ENCODE results near the gene CDC42BPA. TPM values are rescaled to one million over a fixed set of nuclear protein-coding genes. Genes with fewer than 3 reads are reported as not detected.

The CDC42BPA gene
- total RNA-seq, 1 donor from 2014 or later = 42.7 TPM

DNA sequence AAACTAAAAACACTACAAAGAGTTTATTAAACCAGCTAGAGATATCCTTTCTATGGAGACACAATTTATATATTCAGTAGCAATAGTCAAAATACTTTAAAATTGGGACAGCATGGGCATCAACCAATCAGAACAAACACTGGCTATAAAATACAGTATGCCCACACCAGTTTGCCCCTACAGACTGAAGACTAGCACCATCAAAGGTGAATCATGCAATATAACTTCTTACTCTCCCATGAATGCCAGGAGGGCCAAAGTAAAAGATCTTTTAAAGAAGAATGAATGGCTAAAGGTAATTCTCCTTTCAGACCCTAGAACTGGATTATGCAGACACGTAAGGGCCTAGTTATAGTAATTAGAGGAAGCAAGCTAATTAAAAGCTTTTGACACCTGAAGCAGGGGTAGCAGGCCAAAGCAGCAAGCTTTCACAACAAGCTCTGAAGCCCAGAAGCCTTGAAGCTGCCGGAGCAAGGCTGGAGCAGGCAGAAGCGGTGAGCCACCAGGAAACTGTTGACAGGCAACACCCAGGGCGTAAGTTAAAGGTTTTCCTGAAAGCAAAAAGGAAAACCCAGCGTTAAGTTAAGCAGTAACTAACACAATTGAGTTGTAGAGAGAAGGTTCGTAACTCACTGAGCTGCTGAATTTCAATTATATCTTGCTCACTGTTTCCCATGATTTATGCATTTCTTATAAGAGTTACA is 99.3 kb downstream of the CDC42BPA start:
- H3K27ac ChIP-seq = no peak overlapping the region
- intact Hi-C loops (cut with DNase I) = no loop called here
- no peaks in the 10 kb centered on the region for H3K9me3 ChIP-seq
- H3K4me1 ChIP-seq = no peaks in the 10 kb centered on the region
- no peaks in the 10 kb centered on the region for H3K36me3 ChIP-seq
- no peak for DNase-seq (ENCODE audit: extremely low spot score in 2 of 2)
- H3K27me3 ChIP-seq = no peaks in the 10 kb centered on the region
- no peak overlapping the region for H3K4me3 ChIP-seq
- TF ChIP-seq, protein P1, sequence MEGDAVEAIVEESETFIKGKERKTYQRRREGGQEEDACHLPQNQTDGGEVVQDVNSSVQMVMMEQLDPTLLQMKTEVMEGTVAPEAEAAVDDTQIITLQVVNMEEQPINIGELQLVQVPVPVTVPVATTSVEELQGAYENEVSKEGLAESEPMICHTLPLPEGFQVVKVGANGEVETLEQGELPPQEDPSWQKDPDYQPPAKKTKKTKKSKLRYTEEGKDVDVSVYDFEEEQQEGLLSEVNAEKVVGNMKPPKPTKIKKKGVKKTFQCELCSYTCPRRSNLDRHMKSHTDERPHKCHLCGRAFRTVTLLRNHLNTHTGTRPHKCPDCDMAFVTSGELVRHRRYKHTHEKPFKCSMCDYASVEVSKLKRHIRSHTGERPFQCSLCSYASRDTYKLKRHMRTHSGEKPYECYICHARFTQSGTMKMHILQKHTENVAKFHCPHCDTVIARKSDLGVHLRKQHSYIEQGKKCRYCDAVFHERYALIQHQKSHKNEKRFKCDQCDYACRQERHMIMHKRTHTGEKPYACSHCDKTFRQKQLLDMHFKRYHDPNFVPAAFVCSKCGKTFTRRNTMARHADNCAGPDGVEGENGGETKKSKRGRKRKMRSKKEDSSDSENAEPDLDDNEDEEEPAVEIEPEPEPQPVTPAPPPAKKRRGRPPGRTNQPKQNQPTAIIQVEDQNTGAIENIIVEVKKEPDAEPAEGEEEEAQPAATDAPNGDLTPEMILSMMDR (IDR thresholded peaks at IDR 0.05) = no peak
- no peak for TF ChIP-seq POLR2AphosphoS5 (IDR thresholded peaks at IDR 0.05; ENCODE audit: insufficient read depth in 1 of 2, low read depth in 1 of 2)
- no peak for TF ChIP-seq POLR2A (IDR thresholded peaks at IDR 0.05)

DNA sequence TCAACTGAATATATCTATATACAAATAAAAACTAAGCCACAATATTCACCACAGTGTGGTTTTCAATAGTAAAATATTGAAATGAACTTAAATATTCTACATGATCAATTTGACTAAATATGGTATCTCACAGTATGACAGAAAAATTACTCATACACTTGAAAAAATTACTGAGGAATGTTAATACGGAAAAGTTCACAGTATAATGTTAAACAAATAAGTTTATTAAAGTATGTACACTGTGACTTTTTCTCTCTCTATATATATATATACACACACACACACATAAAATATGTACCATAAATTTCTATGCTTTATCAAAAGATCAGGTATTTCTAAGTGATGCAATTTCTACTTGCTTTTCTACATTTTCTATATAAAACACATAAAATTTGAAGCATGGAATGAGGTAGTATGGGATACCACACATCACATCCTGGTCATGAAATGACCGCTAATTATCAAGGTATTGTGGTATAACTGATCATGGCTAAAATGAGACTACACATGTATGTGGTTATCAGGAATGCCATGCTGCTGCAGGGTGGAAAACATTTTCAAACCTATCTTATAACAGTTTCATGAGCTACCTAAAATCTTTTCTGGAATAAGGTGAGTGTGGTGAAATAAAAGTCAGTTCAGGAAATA is 102.3 kb downstream of the CDC42BPA start:
- TF ChIP-seq, protein P1 (IDR thresholded peaks at IDR 0.05) = no peak
- TF ChIP-seq POLR2AphosphoS5 (IDR thresholded peaks at IDR 0.05; ENCODE audit: insufficient read depth in 1 of 2, low read depth in 1 of 2) (no peak), POLR2A (IDR thresholded peaks at IDR 0.05) (no peak)
- Histone ChIP-seq H3K4me3 (no peak overlapping the region), H3K27me3 (no peaks in the 10 kb centered on the region), H3K4me1 (no peaks in the 10 kb centered on the region), H3K9me3 (no peaks in the 10 kb centered on the region), H3K36me3 (no peaks in the 10 kb centered on the region), H3K27ac (no peak overlapping the region)
- intact Hi-C loops (cut with DNase I) = no loop called here
- no peak for DNase-seq (ENCODE audit: extremely low spot score in 2 of 2)

DNA sequence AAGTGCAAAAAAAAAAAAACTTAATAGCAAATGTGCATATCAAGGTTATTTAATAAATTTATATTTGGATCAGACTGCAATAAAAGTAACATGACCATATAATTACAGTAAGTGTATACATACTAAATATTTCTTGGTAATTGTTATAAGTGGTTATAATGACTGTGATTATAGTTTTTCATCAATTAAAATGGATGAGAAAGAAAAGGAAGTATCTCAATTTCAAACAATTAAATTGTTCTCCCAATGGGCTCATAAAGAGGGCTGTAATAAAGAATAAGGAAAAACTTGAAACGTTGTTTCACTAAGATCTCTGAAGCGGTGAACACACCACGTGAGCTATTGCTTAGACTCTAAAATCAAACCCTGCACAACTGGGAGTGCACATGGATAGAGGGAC is 104.1 kb downstream of the CDC42BPA start:
- no peak overlapping the region for H3K27ac ChIP-seq
- no peaks in the 10 kb centered on the region for H3K27me3 ChIP-seq
- no peaks in the 10 kb centered on the region for H3K36me3 ChIP-seq
- DNase-seq (ENCODE audit: extremely low spot score in 2 of 2) = no peak
- intact Hi-C loops (cut with DNase I) = no loop called here
- no peaks in the 10 kb centered on the region for H3K9me3 ChIP-seq
- no peak overlapping the region for H3K4me3 ChIP-seq
- no peaks in the 10 kb centered on the region for H3K4me1 ChIP-seq
- TF ChIP-seq POLR2AphosphoS5 (IDR thresholded peaks at IDR 0.05; ENCODE audit: insufficient read depth in 1 of 2, low read depth in 1 of 2) = no peak
- no peak for TF ChIP-seq POLR2A (IDR thresholded peaks at IDR 0.05)
- TF ChIP-seq, protein P1 (IDR thresholded peaks at IDR 0.05) = no peak

DNA sequence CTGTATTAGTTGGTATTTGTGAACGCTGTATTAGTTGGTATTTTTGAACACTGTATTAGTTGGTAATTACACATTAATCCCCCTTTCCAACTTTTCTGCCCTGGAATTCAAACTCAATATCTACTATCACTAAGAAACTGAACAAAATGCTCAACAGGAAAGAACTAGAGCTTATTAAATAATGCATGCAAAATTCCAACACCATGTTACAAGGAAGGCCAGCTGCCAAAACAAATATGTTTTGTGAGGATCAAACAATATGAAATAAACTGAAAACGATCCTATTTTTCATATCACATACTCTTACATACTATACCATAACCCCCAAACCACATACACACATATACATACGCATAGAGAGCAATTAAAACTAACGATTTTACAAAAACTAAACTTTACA is 104.9 kb downstream of the CDC42BPA start:
- no peaks in the 10 kb centered on the region for H3K9me3 ChIP-seq
- TF ChIP-seq, protein P1 (IDR thresholded peaks at IDR 0.05) = no peak
- no peak for TF ChIP-seq POLR2A (IDR thresholded peaks at IDR 0.05)
- no peak for TF ChIP-seq POLR2AphosphoS5 (IDR thresholded peaks at IDR 0.05; ENCODE audit: insufficient read depth in 1 of 2, low read depth in 1 of 2)
- intact Hi-C loops (cut with DNase I) = no loop called here
- no peak overlapping the region for H3K27ac ChIP-seq
- no peaks in the 10 kb centered on the region for H3K27me3 ChIP-seq
- no peak for DNase-seq (ENCODE audit: extremely low spot score in 2 of 2)
- H3K4me1 ChIP-seq = no peaks in the 10 kb centered on the region
- no peaks in the 10 kb centered on the region for H3K36me3 ChIP-seq
- H3K4me3 ChIP-seq = no peak overlapping the region

DNA sequence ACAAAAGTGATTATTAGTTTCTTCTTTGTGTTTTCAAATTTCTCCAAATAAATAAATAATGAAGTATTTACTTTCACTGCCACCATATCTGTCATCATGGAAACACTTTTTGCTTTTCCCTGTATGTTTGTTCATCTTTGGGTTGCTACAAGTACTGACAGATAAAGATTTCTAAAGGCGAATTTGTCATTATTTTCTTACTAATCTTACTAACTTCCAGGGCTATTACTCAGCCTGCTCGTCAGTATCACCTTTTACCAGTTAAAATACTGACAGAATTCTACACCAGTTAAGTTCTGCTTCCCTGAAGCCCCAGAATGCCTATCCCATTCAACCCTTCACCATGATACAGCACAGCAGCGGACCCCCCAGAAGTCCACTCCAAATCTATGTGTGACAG is 106.1 kb downstream of the CDC42BPA start:
- no peak for DNase-seq (ENCODE audit: extremely low spot score in 2 of 2)
- intact Hi-C loops (cut with DNase I) = no loop called here

More for the DNA sequence above, 106.1 kb downstream of the CDC42BPA start:
- TF ChIP-seq, protein P1 (IDR thresholded peaks at IDR 0.05) = no peak
- no peak for TF ChIP-seq POLR2AphosphoS5 (IDR thresholded peaks at IDR 0.05; ENCODE audit: insufficient read depth in 1 of 2, low read depth in 1 of 2)
- TF ChIP-seq POLR2A (IDR thresholded peaks at IDR 0.05) = no peak
- Histone ChIP-seq H3K36me3 (no peaks in the 10 kb centered on the region), H3K27ac (no peak overlapping the region), H3K4me1 (no peaks in the 10 kb centered on the region), H3K4me3 (no peak overlapping the region), H3K9me3 (no peaks in the 10 kb centered on the region), H3K27me3 (no peaks in the 10 kb centered on the region)
